ENCODE measurements around the gene REEP3. TPM values are rescaled to one million over a fixed set of nuclear protein-coding genes. Genes with fewer than 3 reads are reported as not detected.
A peak's percentile ranks its signal among the peaks of the same experiment; 100 is the strongest.

Gene REEP3
- total RNA-seq, 2 donors from 2014 or later = 25.4 to 34.1 TPM

- ATAC-seq (peak; percentile 22 to 35), DNase-seq (no peak)
- intact Hi-C loops (cut with DNase I) = loop anchor here in 1 of 2 donors (5.0 kb wide), 1 partner anchor 41 kb away; no protein-coding TSS in a partner anchor
These were observed 150.2 kb downstream of the REEP3 start for GRCh38 chr10:63671317-63671937.

GRCh38 chr10:63672491-63672890, 151.3 kb downstream of the REEP3 start:
- ATAC-seq (no peak), DNase-seq (no peak)
- intact Hi-C loops (cut with DNase I) = loop anchor here in 1 of 2 donors (5.0 kb wide), 1 partner anchor 40 kb away; no protein-coding TSS in a partner anchor

- intact Hi-C loops (cut with DNase I) = loop anchor here in 1 of 2 donors (5.0 kb wide), 1 partner anchor 39 kb away; no protein-coding TSS in a partner anchor
- DNase-seq = no peak
- ATAC-seq = no peak
These were observed 152.0 kb downstream of the REEP3 start for GRCh38 chr10:63673246-63673645.

- intact Hi-C loops (cut with DNase I) = loop anchor here in 1 of 2 donors (5.0 kb wide), 1 partner anchor 38 kb away; no protein-coding TSS in a partner anchor
- ATAC-seq (no peak), DNase-seq (no peak)
These were observed 152.6 kb downstream of the REEP3 start for GRCh38 chr10:63673846-63674245.

Other genes starting within 250 kb of the REEP3 start
- gene JMJD1C, start 55.4 kb upstream of the REEP3 start, total RNA-seq = 10 to 100 TPM; 40.9 to 44.3 TPM

Data from left cardiac atrium (tissue), 4 donors.